ENCODE measurements around the gene EPS8L3.

GRCh38 chr1:109704173-109704572, 59.5 kb downstream of the EPS8L3 start:
- TF ChIP-seq ZNF232 (CRISPR knock-in tag; IDR thresholded peaks at IDR 0.05) (no peak), CTCF (IDR thresholded peaks at IDR 0.05) (no peak)
